Stimulated activated CD4-positive, alpha-beta T cell treated with anti-CD3 and anti-CD28 coated beads, Interleukin-4, amount 100 ng/mL, for 4 hours (primary cell): Measurements from ENCODE around the gene BCORL1.

Experiments
- DNase-seq, 2 experiments: peaks; one replicate each; pipeline ENCODE4 v3.0.0-alpha.2; 2020

Gene BCORL1

DNA sequence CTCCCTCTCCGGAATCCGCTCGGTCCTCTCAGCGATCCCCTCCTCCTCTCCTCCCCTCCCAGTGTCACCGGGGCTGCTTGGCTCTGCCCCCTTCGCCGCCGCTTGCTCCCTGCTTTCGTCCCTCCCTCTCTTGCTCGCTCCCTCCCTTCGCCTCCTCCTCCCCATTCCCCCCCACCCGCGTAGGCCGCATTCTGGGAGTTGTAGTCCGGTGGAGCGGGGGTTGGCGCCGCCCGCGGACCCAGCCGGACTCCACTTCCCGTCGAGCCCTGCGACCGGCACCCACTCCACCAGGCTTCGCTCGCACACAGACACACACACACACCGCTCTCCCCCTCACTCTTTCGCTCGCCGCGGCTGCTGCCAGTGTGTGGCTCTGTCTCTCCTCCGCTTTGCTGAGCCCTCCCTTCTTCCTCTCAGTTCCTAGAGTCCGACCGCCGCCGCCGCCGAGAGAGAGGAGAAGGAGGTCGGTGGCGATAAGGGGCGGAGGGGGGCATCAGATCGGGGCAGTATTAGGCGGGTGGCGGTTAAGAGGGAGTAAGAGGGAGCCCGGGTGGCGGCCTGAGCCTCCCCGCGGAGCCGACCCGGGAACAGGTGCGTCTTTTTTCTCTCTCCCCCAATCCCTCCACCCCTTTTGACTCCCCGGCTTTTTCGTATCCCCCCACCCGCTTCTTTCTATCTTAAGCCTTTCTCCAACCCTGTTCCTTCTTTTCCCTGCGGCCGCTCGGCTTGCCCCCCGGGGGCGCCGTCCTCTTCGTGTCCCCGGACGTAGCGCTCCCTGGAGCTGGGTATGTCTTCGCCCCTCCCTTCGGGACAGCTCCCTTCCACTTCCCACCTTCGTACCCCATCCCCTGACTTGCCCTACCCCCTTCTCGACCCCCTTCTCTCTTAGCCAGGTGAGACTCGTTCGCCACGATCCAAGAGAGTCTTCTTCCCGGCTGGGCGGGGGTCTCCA is at the start of gene BCORL1:
Gene BCORL1, plus strand, starts transcription at position 336 of the 952 bp plus-strand sequence. CDS start 22,597 bp downstream, outside the sequence.
- DNase-seq: peak; percentile 78 to 89

DNA sequence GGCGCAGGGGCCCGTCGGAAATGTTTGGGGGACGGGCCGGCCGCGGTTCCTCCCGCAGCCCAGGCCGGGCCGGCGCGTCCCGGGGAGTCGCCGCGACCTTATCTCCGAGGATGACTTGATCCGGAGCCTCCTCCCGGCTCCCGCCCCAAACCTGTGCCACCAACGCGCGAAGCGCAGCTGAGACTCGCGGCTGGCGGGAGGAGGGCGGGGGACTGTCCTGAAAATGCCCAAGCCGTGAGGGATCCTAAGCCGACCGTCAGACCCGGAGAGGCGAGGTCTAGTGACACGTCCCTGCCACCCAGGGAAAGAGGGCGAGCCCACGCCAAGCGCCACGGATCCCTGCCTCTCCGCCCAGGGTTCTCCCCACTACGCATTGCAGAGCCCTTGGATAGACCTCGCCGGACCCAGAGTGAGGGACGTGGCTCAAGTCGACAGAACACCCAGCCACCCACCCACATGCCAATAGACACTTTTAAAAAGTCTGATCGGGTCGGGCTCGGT is 49.6 kb upstream of the BCORL1 start:
- no peak for DNase-seq

DNA sequence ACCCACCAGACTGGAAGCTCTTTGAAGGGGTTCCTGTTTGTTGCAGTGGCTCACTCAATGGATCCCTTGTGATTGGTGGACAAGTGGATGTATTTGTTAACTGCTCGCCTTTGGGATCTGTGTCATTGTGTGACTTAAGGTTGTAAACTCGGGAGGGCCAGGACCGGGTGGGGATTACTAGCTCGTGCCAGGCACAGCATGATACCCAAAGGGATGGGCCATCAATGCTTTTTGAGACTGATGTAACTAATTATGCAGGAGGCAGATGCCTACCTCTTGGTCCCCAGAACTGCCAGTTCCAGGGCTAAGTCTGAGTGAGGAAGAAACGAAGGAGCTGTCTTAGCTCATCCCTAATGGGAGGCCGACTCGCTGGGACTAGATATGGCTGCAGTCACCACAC is 48.7 kb upstream of the BCORL1 start:
- no peak for DNase-seq

DNA sequence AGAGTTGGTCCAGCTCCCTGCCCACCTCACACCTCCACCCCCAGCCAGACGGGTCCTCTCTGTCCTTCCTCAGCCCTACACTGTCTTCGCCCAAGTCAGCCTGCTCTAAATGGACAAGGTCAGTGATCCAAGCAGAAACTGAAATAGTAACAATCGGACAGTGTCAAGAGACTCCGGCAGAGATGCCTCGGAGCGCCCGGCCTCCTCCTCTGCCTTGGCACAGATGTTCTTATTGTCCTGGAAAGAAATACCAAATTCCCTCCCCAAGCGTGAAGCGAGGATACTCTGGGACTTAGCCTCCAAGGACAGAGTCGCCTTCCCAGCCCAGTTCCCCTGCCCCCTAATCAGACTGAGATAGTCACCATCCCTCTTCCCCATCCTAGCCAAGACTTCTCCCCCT is 48.0 kb upstream of the BCORL1 start:
- DNase-seq: no peak

GRCh38 chrX:129934952-129935351 is 47.5 kb upstream of the BCORL1 start:
- DNase-seq: no peak

DNA sequence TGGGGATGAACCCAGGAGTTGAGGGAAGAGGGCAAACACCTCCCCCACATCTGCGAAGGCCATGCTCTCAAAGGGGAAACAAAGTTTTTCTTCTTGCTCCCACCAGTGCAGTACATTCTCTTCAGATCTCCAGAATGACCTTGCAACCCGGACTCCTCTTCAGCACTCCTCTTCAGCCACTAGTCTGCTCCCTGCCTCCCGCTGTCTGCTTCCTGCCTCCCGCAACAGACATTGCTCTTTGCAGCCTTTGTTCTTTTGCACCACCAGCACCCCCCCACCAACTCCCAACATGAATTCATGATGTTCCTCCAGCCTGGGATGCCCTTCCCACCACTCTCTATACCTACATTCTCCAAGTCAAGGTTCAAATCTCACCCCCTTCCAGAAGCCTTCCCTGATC is 44.4 kb upstream of the BCORL1 start:
- no peak for DNase-seq

GRCh38 chrX:129939986-129940385 is 42.4 kb upstream of the BCORL1 start:
- no peak for DNase-seq

DNA sequence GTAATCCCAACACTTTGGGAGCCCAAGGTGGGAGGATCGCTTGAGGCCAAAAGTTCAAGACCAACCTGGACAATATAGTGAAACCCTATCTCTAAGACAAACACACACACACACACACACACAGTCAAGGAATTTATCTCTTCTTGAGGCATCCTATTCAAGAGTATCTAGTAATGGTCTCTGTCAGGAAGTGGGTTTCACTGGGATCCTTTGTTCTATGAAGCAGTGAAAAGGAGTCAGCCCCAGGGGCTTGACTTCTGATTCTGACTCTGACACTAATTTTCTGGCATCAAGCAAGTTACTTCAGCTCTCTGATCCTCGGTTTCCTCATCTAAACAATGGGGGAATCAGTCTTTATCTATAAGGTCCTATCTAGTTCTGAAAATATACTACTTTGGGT is 41.7 kb upstream of the BCORL1 start:
- DNase-seq: no peak

GRCh38 chrX:129945131-129945530 is 37.3 kb upstream of the BCORL1 start:
- no peak for DNase-seq

DNA sequence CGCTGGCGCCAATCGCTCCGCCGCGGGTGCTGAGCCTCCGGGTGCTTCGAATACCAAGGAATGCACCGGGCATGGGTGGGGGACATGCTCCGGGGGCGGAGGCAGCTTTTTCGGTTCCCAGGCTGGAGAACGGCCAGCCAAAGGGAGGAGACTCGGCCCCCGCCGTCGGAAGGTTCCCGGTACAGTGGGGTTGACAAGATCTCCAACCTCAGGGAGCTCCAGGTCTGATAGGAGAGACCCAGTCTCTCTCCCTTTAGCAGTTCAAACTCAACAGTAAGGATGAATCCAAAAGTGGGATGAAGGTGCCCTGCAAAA is 29.1 kb upstream of the BCORL1 start:
- no peak for DNase-seq

- DNase-seq: no peak
Measured at GRCh38 chrX:129953881-129954280, 28.6 kb upstream of the BCORL1 start.

- DNase-seq: no peak
Measured at GRCh38 chrX:129954804-129955203, 27.6 kb upstream of the BCORL1 start.

DNA sequence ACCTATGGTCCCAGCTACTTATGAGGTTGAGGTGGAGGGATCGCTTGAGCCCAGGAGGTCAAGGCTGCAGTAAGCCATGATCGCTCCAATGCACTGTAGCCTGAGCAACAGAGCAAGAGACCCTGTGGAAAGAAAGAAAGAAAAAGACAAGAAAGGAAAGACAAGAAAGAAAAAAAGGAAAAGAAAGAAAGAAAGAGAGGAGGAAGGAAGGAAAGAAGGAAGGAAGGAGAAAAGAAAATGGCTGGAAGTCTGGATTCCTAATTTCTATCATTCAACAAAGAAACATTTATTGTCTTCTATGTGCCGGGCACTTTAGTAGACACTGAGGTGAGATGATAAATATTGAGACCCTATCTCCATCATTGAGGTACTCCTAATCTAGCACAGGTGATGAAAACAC is 26.8 kb upstream of the BCORL1 start:
- DNase-seq: no peak

- no peak for DNase-seq
Measured at GRCh38 chrX:129956145-129956544, 26.3 kb upstream of the BCORL1 start.

DNA sequence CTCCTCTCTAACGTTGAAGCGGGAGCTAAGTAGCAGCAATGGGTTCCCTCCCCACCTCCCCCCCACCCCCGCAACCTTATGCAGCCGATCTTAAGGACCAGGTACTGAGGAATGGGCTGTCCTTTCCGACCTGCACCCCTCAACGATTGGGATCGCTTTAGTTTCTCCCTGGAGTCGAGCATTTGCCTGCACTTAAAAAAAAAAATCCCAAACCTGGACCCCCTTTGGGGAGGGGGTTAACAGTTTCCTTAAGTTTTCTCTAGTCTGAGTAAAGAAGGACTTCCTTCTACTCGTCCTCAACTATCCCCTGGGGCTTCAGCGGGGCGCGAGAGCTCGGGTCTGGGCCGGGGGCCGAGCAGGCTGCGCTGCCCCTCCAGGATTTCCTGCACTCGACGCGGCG is 25.7 kb upstream of the BCORL1 start:
- no peak for DNase-seq

- peak; percentile 32 to 51 for DNase-seq
Measured at GRCh38 chrX:129957241-129958082, 25.0 kb upstream of the BCORL1 start.

GRCh38 chrX:129958083-129958465 is 24.4 kb upstream of the BCORL1 start:
- DNase-seq: no peak

DNA sequence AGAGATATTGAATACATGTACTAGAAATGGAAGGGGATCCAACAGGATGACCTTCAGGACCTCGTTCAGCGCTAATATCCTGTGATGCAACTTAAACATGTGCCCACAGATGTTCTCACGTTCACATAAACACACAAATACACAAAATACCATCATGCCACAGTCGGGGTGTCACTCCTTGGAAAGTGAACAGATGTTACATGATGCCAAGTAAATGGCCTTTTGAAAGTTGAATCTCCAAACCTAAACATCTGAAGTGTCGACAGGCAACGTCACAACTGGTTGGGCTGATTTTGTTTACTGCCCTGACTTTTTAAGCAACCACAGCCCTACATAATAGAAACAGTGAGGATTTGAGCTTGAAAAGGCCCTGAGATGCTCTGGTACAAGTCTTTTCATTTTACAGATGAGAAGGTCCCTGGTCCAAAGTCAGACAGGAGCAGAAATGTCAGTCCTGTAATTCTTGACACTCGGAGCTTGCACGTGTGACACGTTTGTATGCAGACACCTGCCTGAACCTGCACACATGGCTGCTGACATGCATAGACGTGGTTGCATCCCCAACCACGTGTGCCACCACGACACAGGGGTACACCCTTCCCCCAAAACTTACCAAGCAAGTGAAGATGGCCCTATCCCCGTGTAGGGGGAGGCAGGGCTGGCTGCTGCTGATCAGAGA is 23.5 kb upstream of the BCORL1 start:
- no peak for DNase-seq

DNA sequence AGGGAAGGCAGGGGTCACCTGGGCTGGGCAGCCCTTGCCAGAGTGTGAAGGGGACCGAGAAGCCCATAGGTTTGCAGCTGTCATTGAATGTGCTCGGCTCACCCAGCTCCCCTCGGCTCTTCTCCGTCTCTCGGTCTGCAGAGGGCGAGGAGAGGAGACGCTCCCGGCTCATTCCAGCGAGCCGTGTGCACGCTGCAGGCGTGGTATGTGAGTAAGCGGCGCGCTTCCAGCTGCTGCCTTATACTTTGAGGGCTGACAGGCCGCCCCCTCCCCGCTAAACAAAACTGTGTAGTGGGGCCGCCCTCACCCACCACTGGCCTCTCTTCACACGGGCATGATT is 23.0 kb upstream of the BCORL1 start:
- no peak for DNase-seq

GRCh38 chrX:129961180-129962083 is 21.0 kb upstream of the BCORL1 start:
- DNase-seq: peak; percentile 52 to 60

DNA sequence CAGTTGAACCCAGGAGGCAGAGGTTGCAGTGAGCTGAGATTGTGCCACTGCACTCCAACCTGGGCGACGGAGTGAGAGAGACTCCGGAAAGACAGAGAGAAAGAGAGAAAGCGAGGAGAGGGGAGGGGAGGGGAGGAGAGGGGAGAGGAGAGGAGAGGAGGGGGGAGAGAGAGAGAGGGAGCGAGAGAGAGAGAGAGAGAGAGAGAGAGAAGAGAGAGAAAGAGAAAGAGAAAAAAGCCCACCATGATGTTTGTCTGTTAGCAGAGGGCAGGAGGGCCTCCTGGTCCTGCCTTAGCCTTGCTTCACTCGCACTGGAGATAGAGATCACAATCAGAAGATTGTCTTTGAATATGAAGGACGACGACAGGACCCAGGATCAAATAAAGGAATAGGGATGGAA is 18.7 kb upstream of the BCORL1 start:
- no peak for DNase-seq

DNA sequence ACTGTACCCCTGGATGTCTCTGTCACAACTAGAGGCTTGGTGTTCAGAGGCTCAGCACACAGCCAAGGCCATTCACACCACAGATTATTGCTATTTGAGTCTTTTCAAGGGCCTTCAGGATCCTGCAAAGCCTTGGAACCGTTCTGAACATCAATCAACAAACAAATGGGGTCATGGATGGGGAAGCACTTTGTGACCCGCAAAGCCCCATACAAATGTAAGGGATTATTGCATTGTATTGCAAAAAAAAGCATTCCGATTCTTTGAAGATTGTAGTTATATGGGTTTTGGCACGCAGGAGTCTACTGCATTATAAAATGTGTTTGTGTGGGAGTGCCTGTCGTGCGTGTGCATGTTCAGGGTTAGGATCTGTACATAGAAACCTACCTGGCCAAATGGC is 17.3 kb upstream of the BCORL1 start:
- no peak for DNase-seq
